Progenitor cell of endocrine pancreas (in vitro differentiated cells): ENCODE measurements around the gene POPDC2. TPM values are rescaled to one million over a fixed set of nuclear protein-coding genes. Genes with fewer than 3 reads are reported as not detected.

Experiments used
- DNase-seq: peaks from one replicate; pipeline ENCODE4 v3.0.0; 2021; ENCODE audit warnings: low spot score; ENCODE audit not compliant: unreplicated experiment
- H3K27ac Mint-ChIP-seq: 2 replicates; pipeline ENCODE4 v1.8.0; 2021; ENCODE audit warnings: mild to moderate bottlenecking, moderate library complexity, mixed read lengths
- H3K27me3 Mint-ChIP-seq: 2 replicates; pipeline ENCODE4 v1.8.0; 2021; ENCODE audit warnings: mixed read lengths
- H3K36me3 Mint-ChIP-seq: 2 replicates; pipeline ENCODE4 v1.8.0; 2022; ENCODE audit warnings: mixed read lengths; ENCODE audit not compliant: insufficient read depth
- H3K4me1 Mint-ChIP-seq: 2 replicates; pipeline ENCODE4 v1.8.0; 2021; ENCODE audit warnings: low read depth, mixed read lengths
- H3K4me3 Mint-ChIP-seq: 2 replicates; pipeline ENCODE4 v1.8.0; 2021; ENCODE audit warnings: low read depth, mild to moderate bottlenecking, moderate library complexity, mixed read lengths
- H3K9me3 Mint-ChIP-seq: 2 replicates; pipeline ENCODE4 v1.8.0; 2021; ENCODE audit warnings: low read depth, mixed read lengths
- CTCF ChIP-seq: fragments of 200-600 bp; sonication (generic); IDR thresholded peaks from one replicate; pipeline ENCODE4 v1.5.0; 2021; ENCODE audit warnings: antibody characterized with exemption, mild to moderate bottlenecking; ENCODE audit not compliant: unreplicated experiment
- total RNA-seq: library from RNA; stranded (reverse); gene quantifications from 2 replicates; pipeline ENCODE4 v1.2.1, GENCODE V29; 2021

POPDC2 gene
- total RNA-seq, 1 donor from 2014 or later: 3.8 TPM

GRCh38 chr3:119619094-119619493, 41.3 kb downstream of the POPDC2 start:
- peaks cover 2% of the 10 kb centered on the region for H3K9me3 Mint-ChIP-seq
- TF ChIP-seq CTCF: no peak
- no peak for DNase-seq
- no peak overlapping the region for H3K4me3 Mint-ChIP-seq
- H3K4me1 Mint-ChIP-seq: no peaks in the 10 kb centered on the region
- H3K36me3 Mint-ChIP-seq: no peaks in the 10 kb centered on the region
- no peak overlapping the region for H3K27ac Mint-ChIP-seq
- no peaks in the 10 kb centered on the region for H3K27me3 Mint-ChIP-seq

DNA sequence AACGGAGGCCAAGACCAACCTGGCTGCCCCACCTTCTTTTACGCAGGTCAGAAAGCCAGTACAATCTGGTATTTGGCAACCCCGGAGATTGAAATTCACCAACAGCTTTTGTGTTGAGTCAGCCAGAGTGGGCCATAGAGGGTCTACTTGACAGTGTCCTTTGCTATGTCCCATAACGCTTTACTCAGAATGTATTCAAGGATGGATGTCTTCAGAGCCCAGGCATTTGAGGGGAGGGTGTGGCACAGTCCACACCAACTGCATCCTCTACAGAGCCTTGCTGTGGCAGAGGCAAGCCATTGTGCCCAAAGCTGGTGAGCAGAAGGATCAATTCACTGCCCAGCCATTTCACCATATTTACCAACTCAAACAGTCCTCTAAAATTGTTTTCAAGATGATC, 44.3 kb downstream of the POPDC2 start:
- DNase-seq: no peak
- H3K4me3 Mint-ChIP-seq: no peak overlapping the region
- H3K27ac Mint-ChIP-seq: no peak overlapping the region
- H3K9me3 Mint-ChIP-seq: peaks cover 2% of the 10 kb centered on the region
- H3K4me1 Mint-ChIP-seq: no peaks in the 10 kb centered on the region
- TF ChIP-seq CTCF: no peak
- H3K36me3 Mint-ChIP-seq: no peaks in the 10 kb centered on the region
- H3K27me3 Mint-ChIP-seq: no peaks in the 10 kb centered on the region

DNA sequence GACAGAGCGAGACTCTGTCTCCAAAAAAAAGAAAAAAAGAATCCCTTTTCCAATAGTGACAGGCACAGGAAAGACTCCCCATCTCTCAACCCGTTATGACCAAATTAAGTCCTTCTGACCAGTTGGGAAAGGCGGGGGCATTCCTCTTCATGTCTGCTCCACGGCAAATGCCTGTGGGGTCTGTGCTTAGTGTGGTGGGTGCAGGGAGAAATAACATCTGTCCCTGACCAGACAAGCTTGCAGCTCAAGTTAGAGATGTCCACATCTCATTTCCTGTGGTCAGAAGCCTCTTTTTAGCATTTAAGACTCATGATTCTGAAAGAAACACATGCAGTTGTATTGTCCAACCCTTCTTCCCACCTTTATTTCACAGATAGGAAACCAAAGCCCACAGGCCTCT, 46.5 kb downstream of the POPDC2 start:
- Mint-ChIP-seq H3K4me3 (no peak overlapping the region), H3K9me3 (peaks cover 6% of the 10 kb centered on the region), H3K4me1 (no peaks in the 10 kb centered on the region), H3K27ac (no peak overlapping the region), H3K27me3 (no peaks in the 10 kb centered on the region), H3K36me3 (no peaks in the 10 kb centered on the region)
- no peak for TF ChIP-seq CTCF
- no peak for DNase-seq

- no peak for DNase-seq
- Mint-ChIP-seq H3K36me3 (no peaks in the 10 kb centered on the region), H3K27ac (no peak overlapping the region)
Measured at GRCh38 chr3:119613201-119613600, 47.2 kb downstream of the POPDC2 start.

GRCh38 chr3:119611664-119612063, 48.7 kb downstream of the POPDC2 start:
- Mint-ChIP-seq H3K36me3 (no peaks in the 10 kb centered on the region), H3K27me3 (no peaks in the 10 kb centered on the region)

More at GRCh38 chr3:119613201-119613600, 47.2 kb downstream of the POPDC2 start:
- TF ChIP-seq CTCF: no peak
- no peak overlapping the region for H3K4me3 Mint-ChIP-seq
- H3K4me1 Mint-ChIP-seq: no peaks in the 10 kb centered on the region
- peaks cover 6% of the 10 kb centered on the region for H3K9me3 Mint-ChIP-seq
- no peaks in the 10 kb centered on the region for H3K27me3 Mint-ChIP-seq

More at GRCh38 chr3:119611664-119612063, 48.7 kb downstream of the POPDC2 start:
- no peak for DNase-seq
- Mint-ChIP-seq H3K4me1 (no peaks in the 10 kb centered on the region), H3K9me3 (peaks cover 6% of the 10 kb centered on the region), H3K27ac (no peak overlapping the region), H3K4me3 (no peak overlapping the region)
- no peak for TF ChIP-seq CTCF
